Spleen (tissue), 11 donors: ENCODE data around the gene DAPK1. TPM values are rescaled to one million over a fixed set of nuclear protein-coding genes. Genes with fewer than 3 reads are reported as not detected.

Source experiments
- DNase-seq: peaks from one replicate; pipeline ENCODE4 v3.0.0-alpha.2; 2020
- H3K27ac ChIP-seq, 8 donors: fragments of 200-600 bp; sonication (generic) in 7 of 8; 1 replicate in 4 of 8; 2 replicates in 4 of 8; pipeline versions ENCODE4 v1.5.0 to v1.8.0; 2016 to 2021; ENCODE audit warnings: inconsistent platforms in 4 of 8, mild to moderate bottlenecking in 4 of 8, moderate library complexity in 1 of 8
- H3K27me3 ChIP-seq, 7 donors: fragments of 200-600 bp; sonication (generic) in 6 of 7; replicated peaks in 1 of 7; 1 replicate in 4 of 7; 2 replicates in 3 of 7; pipeline versions ENCODE4 v1.5.0 to v1.8.0; 2016 to 2021; ENCODE audit warnings: inconsistent platforms in 3 of 7, mild to moderate bottlenecking in 1 of 7
- H3K36me3 ChIP-seq, 6 donors: fragments of 200-600 bp; sonication (generic) in 5 of 6; 1 replicate in 4 of 6; 2 replicates in 2 of 6; pipeline versions ENCODE4 v1.5.0 to v1.8.0; 2016 to 2021; ENCODE audit warnings: inconsistent platforms in 2 of 6
- H3K4me1 ChIP-seq, 6 donors: fragments of 200-600 bp; sonication (generic) in 5 of 6; 1 replicate in 3 of 6; 2 replicates in 3 of 6; pipeline versions ENCODE4 v1.5.0 to v1.8.0; 2016 to 2021; ENCODE audit warnings: inconsistent platforms in 3 of 6
- H3K4me3 ChIP-seq, 8 donors: fragments of 200-600 bp; sonication (generic) in 7 of 8; 1 replicate in 4 of 8; 2 replicates in 4 of 8; pipeline versions ENCODE4 v1.5.0 to v1.8.0; 2016 to 2021; ENCODE audit warnings: inconsistent platforms in 4 of 8, mild to moderate bottlenecking in 4 of 8, moderate library complexity in 2 of 8
- H3K9me3 ChIP-seq, 8 donors: fragments of 200-600 bp; sonication (generic) in 7 of 8; 1 replicate in 4 of 8; 2 replicates in 4 of 8; pipeline versions ENCODE4 v1.5.0 to v1.8.0; 2016 to 2021; ENCODE audit warnings: inconsistent platforms in 4 of 8
- CTCF ChIP-seq, 11 experiments: fragments of 200-600 bp in 7 of 11; fragments of 450-650 bp in 4 of 11; sonication (generic) in 4 of 11; IDR thresholded peaks in 8 of 11; conservative IDR thresholded peaks in 3 of 11; 1 replicate in 7 of 11; 2 replicates in 4 of 11; pipeline versions ENCODE4 v1.4.0 to v1.8.0; 2016 to 2021; ENCODE audit warnings: antibody characterized with exemption in 11 of 11, inconsistent platforms in 4 of 11, mild to moderate bottlenecking in 1 of 11
- POLR2A ChIP-seq, 3 donors: fragments of 450-650 bp; IDR thresholded peaks; one replicate each; pipeline ENCODE4 v1.5.1; 2017; ENCODE audit warnings: antibody characterized with exemption in 3 of 3, mild to moderate bottlenecking in 1 of 3
- POLR2AphosphoS5 ChIP-seq, 3 donors: sonication (generic); formaldehyde crosslinking; IDR thresholded peaks; one replicate each; pipeline ENCODE4 v1.5.1; 2017; ENCODE audit warnings: antibody characterized with exemption in 3 of 3
- WGBS, 5 donors: extraction: QIAGEN DNeasy Blood & Tissue Kit in 3 of 5; methylation state at CpG; one replicate each; pipeline versions ENCODE4 v1.1.5 to v1.1.7; 2013 to 2018; 5-methylcytosine and 5-hydroxymethylcytosine counted together
- intact Hi-C: fragments of 100-400 bp; cut with DNase I; formaldehyde crosslinking; loops from one replicate; pipeline ENCODE4 v1.15.0; 2023; ENCODE audit warnings: low total_unique reads
- polyA plus RNA-seq, 3 donors: library from polyadenylated mRNA; stranded (reverse); fragments of 200-250 nt; gene quantifications; one replicate each; pipeline ENCODE4 v1.2.1, GENCODE V29; 2013
- total RNA-seq, 7 donors: library from RNA; depleted of rRNA in 3 of 7; stranded (reverse); fragments of >200 nt in 3 of 7; fragmentation: NEBNext Ultra II Directional in 4 of 7; extraction: Animal tissue kit (Norgen Biotek cat#: 25700) in 4 of 7; gene quantifications; one replicate each; pipeline versions ENCODE4 v1.1.0 to v1.2.1, GENCODE V29; 2016 to 2021
- donor health status: healthy with polysubstance abuse.
- donor health status: DM: no; HTN: no; CAD: no; lungs with moderate emphysema.
- donor health status: DM: no; HTN: no; CAD: no.
- donor health status: Bipolar disorder and iron deficiency.
- donor health status: healthy.
- donor health status: DM: no; HTN: no; CAD: no.
- donor health status: DM: yes; HTN: yes; CAD: no.

Gene DAPK1
- total and polyA plus RNA-seq, 10 donors = 6.4 to 126 (median 102) TPM

GRCh38 chr9:87695523-87695922 is 197.9 kb downstream of the DAPK1 start:
- intact Hi-C loops = no loop called here
- TF ChIP-seq CTCF (IDR thresholded peaks at IDR 0.05 in 8 of 11, conservative IDR thresholded peaks at IDR 0.05 in 3 of 11) (no peak), POLR2AphosphoS5 (IDR thresholded peaks at IDR 0.05) (no peak), POLR2A (IDR thresholded peaks at IDR 0.05) (no peak)
- WGBS, 5 donors = 69 to 94% (median 86%) methylated on average over 1 of the region's 1 CpG
- no peak overlapping the region for H3K4me3 ChIP-seq
- H3K9me3 ChIP-seq = peaks cover 0 to 17% (median 5%) of the 10 kb centered on the region in 8 donors
- H3K27me3 ChIP-seq = no peaks in the 10 kb centered on the region
- no peak for DNase-seq
- H3K27ac ChIP-seq = no peak overlapping the region
- peaks cover 0 to 49% (median 0%) of the 10 kb centered on the region in 6 donors for H3K36me3 ChIP-seq
- no peaks in the 10 kb centered on the region for H3K4me1 ChIP-seq

- intact Hi-C loops = no loop called here
- H3K36me3 ChIP-seq = peaks cover 0 to 50% (median 0%) of the 10 kb centered on the region in 6 donors
- 69 to 88% (median 82%) methylated on average over 7 of the region's 7 CpGs for WGBS, 5 donors
These were observed 199.0 kb downstream of the DAPK1 start for GRCh38 chr9:87696641-87697040.

GRCh38 chr9:87698069-87698809 is 200.6 kb downstream of the DAPK1 start:
- Histone ChIP-seq H3K4me1 (no peaks in the 10 kb centered on the region), H3K9me3 (peaks cover 0 to 7% (median 3%) of the 10 kb centered on the region in 8 donors), H3K4me3 (no peak overlapping the region), H3K27me3 (no peaks in the 10 kb centered on the region), H3K36me3 (peaks cover 0 to 66% (median 0%) of the 10 kb centered on the region in 6 donors), H3K27ac (no peak overlapping the region)
- 91 to 94% (median 92%) methylated on average over 14 of the region's 14 CpGs for WGBS, 5 donors
- intact Hi-C loops = no loop called here
- no peak for DNase-seq
- no peak for TF ChIP-seq CTCF (IDR thresholded peaks at IDR 0.05 in 8 of 11, conservative IDR thresholded peaks at IDR 0.05 in 3 of 11)
- TF ChIP-seq POLR2AphosphoS5 (IDR thresholded peaks at IDR 0.05) = no peak
- TF ChIP-seq POLR2A (IDR thresholded peaks at IDR 0.05) = no peak

More at GRCh38 chr9:87696641-87697040, 199.0 kb downstream of the DAPK1 start:
- Histone ChIP-seq H3K4me3 (no peak overlapping the region), H3K27ac (no peak overlapping the region), H3K4me1 (no peaks in the 10 kb centered on the region), H3K9me3 (peaks cover 0 to 17% (median 5%) of the 10 kb centered on the region in 8 donors), H3K27me3 (no peaks in the 10 kb centered on the region)
- TF ChIP-seq CTCF (IDR thresholded peaks at IDR 0.05 in 8 of 11, conservative IDR thresholded peaks at IDR 0.05 in 3 of 11) (no peak), POLR2A (IDR thresholded peaks at IDR 0.05) (no peak), POLR2AphosphoS5 (IDR thresholded peaks at IDR 0.05) (no peak)
- DNase-seq = no peak

- H3K27me3 ChIP-seq = no peaks in the 10 kb centered on the region
- DNase-seq = no peak
- H3K4me1 ChIP-seq = no peaks in the 10 kb centered on the region
- H3K9me3 ChIP-seq = no peaks in the 10 kb centered on the region
- peaks cover 0 to 67% (median 0%) of the 10 kb centered on the region in 6 donors for H3K36me3 ChIP-seq
- intact Hi-C loops = no loop called here
- no peak overlapping the region for H3K4me3 ChIP-seq
- 87 to 98% (median 89%) methylated on average over 4 of the region's 4 CpGs for WGBS, 5 donors
- no peak overlapping the region for H3K27ac ChIP-seq
- TF ChIP-seq POLR2AphosphoS5 (IDR thresholded peaks at IDR 0.05) (no peak), POLR2A (IDR thresholded peaks at IDR 0.05) (no peak), CTCF (IDR thresholded peaks at IDR 0.05 in 8 of 11, conservative IDR thresholded peaks at IDR 0.05 in 3 of 11) (no peak)
These were observed 202.2 kb downstream of the DAPK1 start for GRCh38 chr9:87699835-87700234.
